ENCODE measurements around the gene RASSF4. TPM values are rescaled to one million over a fixed set of nuclear protein-coding genes. Genes with fewer than 3 reads are reported as not detected.

RASSF4 gene
- total and polyA plus RNA-seq, 4 donors: 8.2 to 26.9 (median 12.4) TPM

GRCh38 chr10:44958196-44958897, 1.3 kb upstream of the RASSF4 start:
- DNase-seq (ENCODE audit: low spot score): peak; percentile 30
- Histone ChIP-seq H3K4me1 (ENCODE audit: control insufficient read depth in 4 of 4, insufficient read depth in 4 of 4, low read length in 3 of 4) (peaks cover 12 to 33% (median 19%) of the 10 kb centered on the region in 4 donors), H3K9ac (ENCODE audit: low read depth in 1 of 2, low read length in 2 of 2) (peak overlapping the region in 1 of 2 donors; percentile 61), H3K36me3 (ENCODE audit: control insufficient read depth in 4 of 4, insufficient read depth in 3 of 4, low read depth in 1 of 4, low read length in 3 of 4) (no peaks in the 10 kb centered on the region), H3K27me3 (ENCODE audit: control insufficient read depth in 4 of 4, insufficient read depth in 4 of 4, low read length in 3 of 4) (no peaks in the 10 kb centered on the region), H3K9me3 (ENCODE audit: control insufficient read depth in 4 of 4, low read length in 3 of 4) (no peaks in the 10 kb centered on the region), H3K4me3 (ENCODE audit: low read depth in 1 of 3, low read length in 3 of 3) (peak overlapping the region; percentile 70 to 84 (median 75)), H3K27ac (ENCODE audit: low read depth in 1 of 2, low read length in 2 of 2) (peak overlapping the region; percentile 90 to 91)
- 18% methylated on average over 5 of the region's 5 CpGs for WGBS
- TF ChIP-seq ATF3 (IDR thresholded peaks at IDR 0.05) (no peak), NR2F2 (IDR thresholded peaks at IDR 0.05) (no peak), FOXA1 (IDR thresholded peaks at IDR 0.05) (no peak), GABPA (IDR thresholded peaks at IDR 0.05 in 1 of 2, conservative IDR thresholded peaks at IDR 0.05 in 1 of 2) (no peak), CTCF (IDR thresholded peaks at IDR 0.05; ENCODE audit: low read depth, low read length, missing input control) (no peak), SP1 (IDR thresholded peaks at IDR 0.05) (no peak), JUND (IDR thresholded peaks at IDR 0.05) (peak in 1 of 2 donors; percentile 43), HNF4G (IDR thresholded peaks at IDR 0.05) (no peak), FOXA2 (IDR thresholded peaks at IDR 0.05) (peak; percentile 49), ZBTB33 (IDR thresholded peaks at IDR 0.05) (no peak), TAF1 (conservative IDR thresholded peaks at IDR 0.05) (no peak), RAD21 (IDR thresholded peaks at IDR 0.05) (no peak), RXRA (IDR thresholded peaks at IDR 0.05) (peak in 1 of 2 donors; percentile 24), REST (IDR thresholded peaks at IDR 0.05) (no peak), EGR1 (IDR thresholded peaks at IDR 0.05; ENCODE audit: low read depth in 2 of 2) (no peak), HNF4A (conservative IDR thresholded peaks at IDR 0.05) (no peak), MAX (IDR thresholded peaks at IDR 0.05) (no peak), YY1 (IDR thresholded peaks at IDR 0.05) (peak; percentile 39)
